HepG2 (cell line): Measurements from ENCODE around the gene KIFC1. TPM values are rescaled to one million over a fixed set of nuclear protein-coding genes. Genes with fewer than 3 reads are reported as not detected.
A peak's percentile ranks its signal among the peaks of the same experiment; 100 is the strongest.

Source experiments
- ARNT ChIP-seq: fragments of 450-650 bp; IDR thresholded peaks from 2 replicates; pipeline ENCODE4 v1.6.1; 2017
- DMAP1 ChIP-seq: IDR thresholded peaks from 2 replicates; pipeline ENCODE4 v1.6.1; 2016
- ETV5 ChIP-seq: IDR thresholded peaks from 2 replicates; pipeline ENCODE4 v1.6.1; 2018; ENCODE audit warnings: missing biosample characterization, missing genetic modification reagents, inconsistent platforms, borderline replicate concordance
- HDAC1 ChIP-seq: sonication (generic); formaldehyde crosslinking; IDR thresholded peaks from 2 replicates; pipeline ENCODE4 v1.5.1; 2020; ENCODE audit warnings: mild to moderate bottlenecking, missing genetic modification reagents
- HNF4A ChIP-seq: sonication (generic); formaldehyde crosslinking; IDR thresholded peaks from 2 replicates; pipeline ENCODE4 v1.4.0; 2020; ENCODE audit warnings: missing genetic modification reagents
- JARID2 ChIP-seq: sonication (generic); formaldehyde crosslinking; IDR thresholded peaks from 2 replicates; pipeline ENCODE4 v1.8.1; 2023; ENCODE audit warnings: missing genetic modification reagents, inconsistent platforms; ENCODE audit not compliant: insufficient replicate concordance
- POLR2AphosphoS2 ChIP-seq: IDR thresholded peaks from 2 replicates; pipeline ENCODE4 v1.6.1; 2011; ENCODE audit warnings: low read depth, low read length, improper control_type of control experiment
- REL ChIP-seq: sonication (generic); formaldehyde crosslinking; conservative IDR thresholded peaks from 2 replicates; pipeline ENCODE4 v1.8.0; 2022; ENCODE audit warnings: mild to moderate bottlenecking, missing genetic modification reagents, moderate library complexity
- SALL2 ChIP-seq: sonication (generic); formaldehyde crosslinking; IDR thresholded peaks from 2 replicates; pipeline ENCODE4 v1.8.1; 2023; ENCODE audit warnings: mild to moderate bottlenecking, missing genetic modification reagents, inconsistent platforms
- SAP130 ChIP-seq: IDR thresholded peaks from 2 replicates; pipeline ENCODE4 v1.6.1; 2016; ENCODE audit warnings: low read depth
- SP2 ChIP-seq: sonication (generic); formaldehyde crosslinking; IDR thresholded peaks from 2 replicates; pipeline ENCODE4 v1.5.1; 2020; ENCODE audit warnings: mild to moderate bottlenecking, missing genetic modification reagents
- SRSF4 ChIP-seq: fragments of 200-400 bp; formaldehyde crosslinking; IDR thresholded peaks from one replicate; pipeline ENCODE4 v1.6.1; 2018; ENCODE audit warnings: mild to moderate bottlenecking, low read depth, low read length, moderate library complexity; ENCODE audit not compliant: poor library complexity, severe bottlenecking
- TFDP2 ChIP-seq: sonication (generic); formaldehyde crosslinking; IDR thresholded peaks from 2 replicates; pipeline ENCODE4 v1.4.0; 2020; ENCODE audit warnings: missing genetic modification reagents
- YEATS4 ChIP-seq: sonication (generic); formaldehyde crosslinking; IDR thresholded peaks from 2 replicates; pipeline ENCODE4 v1.4.0; 2020; ENCODE audit warnings: missing genetic modification reagents, borderline replicate concordance
- ZBED4 ChIP-seq: sonication (generic); formaldehyde crosslinking; IDR thresholded peaks from 2 replicates; pipeline ENCODE4 v1.4.0; 2020; ENCODE audit warnings: missing genetic modification reagents, borderline replicate concordance
- ZBTB33 ChIP-seq: sonication (generic); formaldehyde crosslinking; IDR thresholded peaks from 2 replicates; pipeline ENCODE4 v1.4.0; 2020; ENCODE audit warnings: missing genetic modification reagents
- ZNF33B ChIP-seq: sonication (generic); formaldehyde crosslinking; IDR thresholded peaks from 2 replicates; pipeline ENCODE4 v1.5.1; 2020; ENCODE audit warnings: mild to moderate bottlenecking, missing genetic modification reagents
- ZNF788 ChIP-seq: sonication (generic); formaldehyde crosslinking; IDR thresholded peaks from 2 replicates; pipeline ENCODE4 v1.5.0; 2020; ENCODE audit warnings: mild to moderate bottlenecking, missing genetic modification reagents, borderline replicate concordance
- ZNF790 ChIP-seq: sonication (generic); formaldehyde crosslinking; IDR thresholded peaks from 2 replicates; pipeline ENCODE4 v1.8.0; 2022; ENCODE audit warnings: missing genetic modification reagents, mild to moderate bottlenecking, borderline replicate concordance
- ZNF83 ChIP-seq: sonication (generic); formaldehyde crosslinking; IDR thresholded peaks from 2 replicates; pipeline ENCODE4 v1.4.0; 2020; ENCODE audit warnings: missing genetic modification reagents, mild to moderate bottlenecking, borderline replicate concordance
- polyA plus RNA-seq, 8 experiments: library from polyadenylated mRNA; depleted of rRNA in 3 of 8; stranded (reverse) in 7 of 8; unstranded in 1 of 8; fragments of >200 nt; fragmentation: Illumina TruSeq in 4 of 8; extraction: Trizol in 4 of 8; gene quantifications; 2 replicates each; pipeline versions ENCODE4 v1.2.1 to v1.2.3, GENCODE V29; 2011 to 2016; ENCODE audit warnings: low read depth in 4 of 8, missing spikeins in 1 of 8, mixed read lengths in 1 of 8; ENCODE audit not compliant: insufficient read depth in 1 of 8
- total RNA-seq, 5 experiments: library from RNA; depleted of rRNA; stranded (reverse); fragments of >200 nt; fragmentation: Illumina TruSeq; extraction: Trizol; gene quantifications; 2 replicates each; pipeline ENCODE4 v1.2.3, GENCODE V29; 2016; ENCODE audit warnings: low read depth in 1 of 5
- TF ChIP-seq, protein P1 (sequence below): sonication (generic); formaldehyde crosslinking; IDR thresholded peaks from 2 replicates; pipeline ENCODE4 v1.8.1; 2022; ENCODE audit warnings: mild to moderate bottlenecking, missing genetic modification reagents

Gene KIFC1
- total and polyA plus RNA-seq, 2 of the 13 experiments (the other 11 are each of a cell fraction or from before 2014, with no cell fraction given), result 25.0 to 45.5 TPM

GRCh38 chr6:33425668-33426577 is 34.3 kb downstream of the KIFC1 start (continued):
- TF ChIP-seq, protein P1, sequence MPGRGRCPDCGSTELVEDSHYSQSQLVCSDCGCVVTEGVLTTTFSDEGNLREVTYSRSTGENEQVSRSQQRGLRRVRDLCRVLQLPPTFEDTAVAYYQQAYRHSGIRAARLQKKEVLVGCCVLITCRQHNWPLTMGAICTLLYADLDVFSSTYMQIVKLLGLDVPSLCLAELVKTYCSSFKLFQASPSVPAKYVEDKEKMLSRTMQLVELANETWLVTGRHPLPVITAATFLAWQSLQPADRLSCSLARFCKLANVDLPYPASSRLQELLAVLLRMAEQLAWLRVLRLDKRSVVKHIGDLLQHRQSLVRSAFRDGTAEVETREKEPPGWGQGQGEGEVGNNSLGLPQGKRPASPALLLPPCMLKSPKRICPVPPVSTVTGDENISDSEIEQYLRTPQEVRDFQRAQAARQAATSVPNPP (CRISPR knock-in tag), result no peak
- TF ChIP-seq ARNT (no peak), DMAP1 (CRISPR knock-in tag) (0 out of 2 replicates have a peak, but pooled peaks have one; percentile 68), JARID2 (peak; percentile 70), ZBED4 (CRISPR knock-in tag) (no peak), ETV5 (CRISPR knock-in tag) (peak; percentile 42; the same call in 1 of the 2 replicates), SRSF4 (no peak), ZNF83 (CRISPR knock-in tag) (0 out of 2 replicates have a peak, but pooled peaks have one; percentile 18), POLR2AphosphoS2 (no peak), REL (CRISPR knock-in tag) (0 out of 2 replicates have a peak, but pooled peaks have one; percentile 76), SALL2 (CRISPR knock-in tag) (no peak), ZBTB33 (CRISPR knock-in tag) (peak; percentile 12; the same call in 1 of the 2 replicates), SP2 (CRISPR knock-in tag) (0 out of 2 replicates have a peak, but pooled peaks have one; percentile 36), YEATS4 (CRISPR knock-in tag) (peak; percentile 79), HNF4A (CRISPR knock-in tag) (no peak), TFDP2 (CRISPR knock-in tag) (peak; percentile 65), ZNF790 (CRISPR knock-in tag) (no peak), ZNF788 (CRISPR knock-in tag) (peak; percentile 74; the same call in 1 of the 2 replicates), SAP130 (peak; percentile 85), ZNF33B (CRISPR knock-in tag) (no peak), HDAC1 (CRISPR knock-in tag) (peak; percentile 84; the same call in 1 of the 2 replicates)
